ENCODE results near the gene HEPACAM. TPM values are rescaled to one million over a fixed set of nuclear protein-coding genes. Genes with fewer than 3 reads are reported as not detected.

The HEPACAM gene
- total RNA-seq, 1 experiment from 2014 or later, result not detected

GRCh38 chr11:124875401-124875800, 60.4 kb downstream of the HEPACAM start:
- Histone ChIP-seq H3K4me3 (ENCODE audit: low read length) (no peak overlapping the region), H3K27ac (ENCODE audit: low read length) (no peak overlapping the region), H3K9me2 (replicated peaks; ENCODE audit: insufficient read depth, low read length) (no peaks in the 10 kb centered on the region), H3K36me3 (ENCODE audit: insufficient read depth, low read length) (no peaks in the 10 kb centered on the region), H3K9me3 (ENCODE audit: low read length) (no peaks in the 10 kb centered on the region), H2AFZ (ENCODE audit: low read length) (no peak overlapping the region), H3K27me3 (ENCODE audit: low read length) (no peaks in the 10 kb centered on the region), H4K20me1 (ENCODE audit: insufficient read depth, low read depth, low read length) (no peaks in the 10 kb centered on the region), H3K79me2 (ENCODE audit: low read length) (no peaks in the 10 kb centered on the region), H3K9ac (ENCODE audit: low read length) (no peak overlapping the region), H3K4me1 (ENCODE audit: low read length) (peaks cover 5% of the 10 kb centered on the region), H3K4me2 (ENCODE audit: low read depth, low read length, poor library complexity, severe bottlenecking) (no peak overlapping the region)
- DNase-seq, result no peak

- H3K4me1 ChIP-seq (ENCODE audit: low read length), result peaks cover 5% of the 10 kb centered on the region
- no peaks in the 10 kb centered on the region for H3K27me3 ChIP-seq (ENCODE audit: low read length)
- H3K36me3 ChIP-seq (ENCODE audit: insufficient read depth, low read length), result no peaks in the 10 kb centered on the region
- no peaks in the 10 kb centered on the region for H3K9me3 ChIP-seq (ENCODE audit: low read length)
- H3K27ac ChIP-seq (ENCODE audit: low read length), result no peak overlapping the region
- H4K20me1 ChIP-seq (ENCODE audit: insufficient read depth, low read depth, low read length), result no peaks in the 10 kb centered on the region
- DNase-seq, result no peak
- H3K9ac ChIP-seq (ENCODE audit: low read length), result no peak overlapping the region
- H3K4me2 ChIP-seq (ENCODE audit: low read depth, low read length, poor library complexity, severe bottlenecking), result no peak overlapping the region
- H3K79me2 ChIP-seq (ENCODE audit: low read length), result no peaks in the 10 kb centered on the region
- H3K4me3 ChIP-seq (ENCODE audit: low read length), result no peak overlapping the region
- H3K9me2 ChIP-seq (replicated peaks; ENCODE audit: insufficient read depth, low read length), result no peaks in the 10 kb centered on the region
- H2AFZ ChIP-seq (ENCODE audit: low read length), result no peak overlapping the region
Observed at GRCh38 chr11:124874571-124875255, 61.1 kb downstream of the HEPACAM start.

DNA sequence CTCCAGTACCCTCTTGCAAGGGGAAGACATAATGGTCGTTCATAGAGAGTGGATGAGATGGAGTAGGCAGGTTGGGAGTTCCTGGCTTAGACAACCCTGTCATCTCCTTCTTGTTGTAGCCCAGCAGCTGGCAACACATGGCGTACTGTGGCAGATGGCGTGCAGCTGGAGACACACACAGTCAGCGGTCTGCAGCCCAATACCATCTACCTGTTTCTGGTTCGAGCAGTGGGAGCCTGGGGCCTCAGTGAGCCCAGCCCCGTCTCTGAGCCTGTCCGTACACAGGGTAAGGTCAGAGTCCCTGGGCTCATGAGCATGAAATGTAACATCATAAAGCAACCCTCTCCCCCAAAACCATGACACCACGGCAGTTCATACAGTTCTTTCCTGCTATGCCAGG, 61.9 kb downstream of the HEPACAM start:
- Histone ChIP-seq H3K27ac (ENCODE audit: low read length) (no peak overlapping the region), H3K79me2 (ENCODE audit: low read length) (no peaks in the 10 kb centered on the region), H3K27me3 (ENCODE audit: low read length) (no peaks in the 10 kb centered on the region), H3K4me3 (ENCODE audit: low read length) (no peak overlapping the region), H3K4me2 (ENCODE audit: low read depth, low read length, poor library complexity, severe bottlenecking) (no peak overlapping the region), H3K9ac (ENCODE audit: low read length) (no peak overlapping the region), H3K36me3 (ENCODE audit: insufficient read depth, low read length) (no peaks in the 10 kb centered on the region), H3K9me2 (replicated peaks; ENCODE audit: insufficient read depth, low read length) (no peaks in the 10 kb centered on the region), H3K4me1 (ENCODE audit: low read length) (peaks cover 5% of the 10 kb centered on the region), H4K20me1 (ENCODE audit: insufficient read depth, low read depth, low read length) (no peaks in the 10 kb centered on the region), H3K9me3 (ENCODE audit: low read length) (no peaks in the 10 kb centered on the region), H2AFZ (ENCODE audit: low read length) (no peak overlapping the region)
- DNase-seq, result no peak

GRCh38 chr11:124872741-124873140, 63.1 kb downstream of the HEPACAM start:
- no peaks in the 10 kb centered on the region for H3K36me3 ChIP-seq (ENCODE audit: insufficient read depth, low read length)
- H3K4me1 ChIP-seq (ENCODE audit: low read length), result peaks cover 5% of the 10 kb centered on the region
- no peak overlapping the region for H3K9ac ChIP-seq (ENCODE audit: low read length)
- peak overlapping the region; percentile 71; the same call in 1 of the 2 replicates for H2AFZ ChIP-seq (ENCODE audit: low read length)
- H3K27ac ChIP-seq (ENCODE audit: low read length), result no peak overlapping the region
- peak overlapping the region; percentile 38 for H3K4me2 ChIP-seq (ENCODE audit: low read depth, low read length, poor library complexity, severe bottlenecking)
- no peaks in the 10 kb centered on the region for H3K9me3 ChIP-seq (ENCODE audit: low read length)
- peak overlapping the region; percentile 34; the same call in 1 of the 2 replicates for H3K4me3 ChIP-seq (ENCODE audit: low read length)
- no peaks in the 10 kb centered on the region for H4K20me1 ChIP-seq (ENCODE audit: insufficient read depth, low read depth, low read length)
- no peaks in the 10 kb centered on the region for H3K27me3 ChIP-seq (ENCODE audit: low read length)
- no peaks in the 10 kb centered on the region for H3K9me2 ChIP-seq (replicated peaks; ENCODE audit: insufficient read depth, low read length)
- no peaks in the 10 kb centered on the region for H3K79me2 ChIP-seq (ENCODE audit: low read length)
- DNase-seq, result peak; percentile 68

DNA sequence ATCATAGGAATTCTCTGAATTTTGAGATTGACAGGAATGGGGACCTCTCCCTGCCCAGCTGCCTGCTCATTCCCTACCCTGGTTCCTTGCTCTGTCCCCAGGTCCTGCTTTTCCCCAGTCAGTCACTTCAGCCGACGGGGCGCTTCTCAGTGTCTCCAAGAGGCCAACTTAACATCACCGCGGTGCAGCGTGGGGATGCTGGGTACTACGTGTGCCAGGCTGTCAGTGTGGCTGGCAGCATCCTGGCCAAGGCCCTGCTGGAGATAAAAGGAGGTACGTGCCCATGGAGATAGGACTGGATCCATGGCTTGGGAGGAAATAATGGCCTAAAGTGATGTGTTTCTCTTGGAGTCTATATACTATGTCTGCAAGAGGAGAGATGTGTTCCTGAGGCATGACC, 63.6 kb downstream of the HEPACAM start:
- peaks cover 5% of the 10 kb centered on the region for H3K4me1 ChIP-seq (ENCODE audit: low read length)
- H3K9ac ChIP-seq (ENCODE audit: low read length), result no peak overlapping the region
- H2AFZ ChIP-seq (ENCODE audit: low read length), result peak overlapping the region; percentile 71; the same call in 1 of the 2 replicates
- H4K20me1 ChIP-seq (ENCODE audit: insufficient read depth, low read depth, low read length), result no peaks in the 10 kb centered on the region
- no peaks in the 10 kb centered on the region for H3K27me3 ChIP-seq (ENCODE audit: low read length)
- no peak for DNase-seq
- H3K4me3 ChIP-seq (ENCODE audit: low read length), result no peak overlapping the region
- no peaks in the 10 kb centered on the region for H3K9me3 ChIP-seq (ENCODE audit: low read length)
- no peaks in the 10 kb centered on the region for H3K79me2 ChIP-seq (ENCODE audit: low read length)
- H3K36me3 ChIP-seq (ENCODE audit: insufficient read depth, low read length), result no peaks in the 10 kb centered on the region
- no peaks in the 10 kb centered on the region for H3K9me2 ChIP-seq (replicated peaks; ENCODE audit: insufficient read depth, low read length)
- no peak overlapping the region for H3K27ac ChIP-seq (ENCODE audit: low read length)
- no peak overlapping the region for H3K4me2 ChIP-seq (ENCODE audit: low read depth, low read length, poor library complexity, severe bottlenecking)

- H3K4me3 ChIP-seq (ENCODE audit: low read length), result no peak overlapping the region
- no peak overlapping the region for H3K9ac ChIP-seq (ENCODE audit: low read length)
- H2AFZ ChIP-seq (ENCODE audit: low read length), result no peak overlapping the region
- H3K27ac ChIP-seq (ENCODE audit: low read length), result no peak overlapping the region
- no peaks in the 10 kb centered on the region for H3K9me3 ChIP-seq (ENCODE audit: low read length)
- no peaks in the 10 kb centered on the region for H3K36me3 ChIP-seq (ENCODE audit: insufficient read depth, low read length)
- H3K4me2 ChIP-seq (ENCODE audit: low read depth, low read length, poor library complexity, severe bottlenecking), result no peak overlapping the region
- H3K4me1 ChIP-seq (ENCODE audit: low read length), result no peaks in the 10 kb centered on the region; the same call in 1 of the 2 replicates
- no peaks in the 10 kb centered on the region for H3K27me3 ChIP-seq (ENCODE audit: low read length)
- H3K9me2 ChIP-seq (replicated peaks; ENCODE audit: insufficient read depth, low read length), result no peaks in the 10 kb centered on the region
- no peaks in the 10 kb centered on the region for H3K79me2 ChIP-seq (ENCODE audit: low read length)
- no peak for DNase-seq
- no peaks in the 10 kb centered on the region for H4K20me1 ChIP-seq (ENCODE audit: insufficient read depth, low read depth, low read length)
Observed at GRCh38 chr11:124870430-124870829, 65.4 kb downstream of the HEPACAM start.

DNA sequence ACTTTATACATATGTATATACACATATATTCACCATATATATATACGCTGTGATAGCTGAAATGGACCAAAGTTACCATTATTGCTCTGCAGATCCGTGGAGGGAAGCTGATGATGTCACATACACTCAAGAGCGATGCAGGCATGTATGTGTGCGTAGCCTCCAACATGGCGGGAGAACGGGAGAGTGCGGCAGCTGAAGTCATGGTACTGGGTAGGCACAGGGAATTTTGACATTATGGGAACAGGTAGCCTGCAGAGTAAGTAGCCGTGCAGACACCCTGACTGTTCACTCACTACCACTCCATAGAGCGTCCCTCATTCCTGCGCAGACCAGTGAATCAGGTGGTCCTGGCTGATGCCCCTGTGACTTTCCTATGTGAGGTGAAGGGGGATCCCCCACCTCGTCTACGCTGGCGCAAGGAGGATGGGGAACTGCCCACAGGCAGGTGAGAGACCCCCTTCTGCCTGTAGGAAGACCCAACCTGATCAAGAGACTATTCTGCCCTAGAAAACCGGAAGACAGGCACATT, 65.9 kb downstream of the HEPACAM start:
- Histone ChIP-seq H3K9me2 (replicated peaks; ENCODE audit: insufficient read depth, low read length) (no peaks in the 10 kb centered on the region), H3K27ac (ENCODE audit: low read length) (no peak overlapping the region), H3K9me3 (ENCODE audit: low read length) (no peaks in the 10 kb centered on the region), H4K20me1 (ENCODE audit: insufficient read depth, low read depth, low read length) (no peaks in the 10 kb centered on the region), H3K36me3 (ENCODE audit: insufficient read depth, low read length) (no peaks in the 10 kb centered on the region), H2AFZ (ENCODE audit: low read length) (no peak overlapping the region), H3K4me1 (ENCODE audit: low read length) (no peaks in the 10 kb centered on the region; the same call in 1 of the 2 replicates), H3K9ac (ENCODE audit: low read length) (no peak overlapping the region), H3K79me2 (ENCODE audit: low read length) (no peaks in the 10 kb centered on the region), H3K4me3 (ENCODE audit: low read length) (no peak overlapping the region), H3K4me2 (ENCODE audit: low read depth, low read length, poor library complexity, severe bottlenecking) (no peak overlapping the region), H3K27me3 (ENCODE audit: low read length) (no peaks in the 10 kb centered on the region)
- no peak for DNase-seq

DNA sequence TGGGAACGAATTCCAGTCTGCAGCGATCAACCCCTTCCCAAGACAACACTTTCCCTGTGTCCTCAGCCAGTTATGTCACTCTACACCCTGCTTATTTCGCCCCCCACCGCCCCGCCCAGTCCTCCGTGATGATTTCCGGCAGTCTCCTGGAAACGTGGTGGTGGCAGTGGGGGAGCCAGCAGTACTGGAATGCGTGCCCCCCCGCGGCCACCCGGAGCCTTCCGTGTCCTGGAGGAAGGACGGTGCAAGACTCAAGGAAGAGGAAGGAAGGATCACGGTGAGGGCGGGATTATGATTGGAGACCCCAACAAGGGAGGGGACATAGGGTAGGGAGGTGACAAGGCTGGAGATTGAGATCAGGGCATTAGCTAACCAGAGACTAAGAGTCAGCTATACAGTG, 66.5 kb downstream of the HEPACAM start:
- Histone ChIP-seq H3K9me2 (replicated peaks; ENCODE audit: insufficient read depth, low read length) (no peaks in the 10 kb centered on the region), H3K4me1 (ENCODE audit: low read length) (no peaks in the 10 kb centered on the region; the same call in 1 of the 2 replicates), H3K27ac (ENCODE audit: low read length) (no peak overlapping the region), H2AFZ (ENCODE audit: low read length) (no peak overlapping the region), H3K9me3 (ENCODE audit: low read length) (no peaks in the 10 kb centered on the region), H3K27me3 (ENCODE audit: low read length) (no peaks in the 10 kb centered on the region), H4K20me1 (ENCODE audit: insufficient read depth, low read depth, low read length) (no peaks in the 10 kb centered on the region), H3K4me3 (ENCODE audit: low read length) (no peak overlapping the region), H3K9ac (ENCODE audit: low read length) (no peak overlapping the region), H3K36me3 (ENCODE audit: insufficient read depth, low read length) (no peaks in the 10 kb centered on the region), H3K79me2 (ENCODE audit: low read length) (no peaks in the 10 kb centered on the region), H3K4me2 (ENCODE audit: low read depth, low read length, poor library complexity, severe bottlenecking) (no peak overlapping the region)
- no peak for DNase-seq
